SU-DHL-6 (cell line): Measurements from ENCODE around the gene KIF1A.

ENCODE experiments used
- H2AFZ ChIP-seq: fragments of 200-600 bp; sonication (generic); 2 replicates; pipeline ENCODE4 v1.6.1; 2014; ENCODE audit warnings: low read depth, mild to moderate bottlenecking, moderate library complexity, mixed read lengths, antibody characterized with exemption, low read length; ENCODE audit not compliant: severe bottlenecking
- H3F3A ChIP-seq: fragments of 200-600 bp; shearing (Covaris generic); 2 replicates; pipeline ENCODE4 v1.6.0; 2016; ENCODE audit warnings: antibody characterized with exemption, mild to moderate bottlenecking; ENCODE audit not compliant: insufficient read depth
- H3K27ac ChIP-seq: fragments of 200-600 bp; sonication (generic); 2 replicates; pipeline ENCODE4 v1.5.1; 2016; ENCODE audit warnings: low read depth, mild to moderate bottlenecking, low read length, moderate library complexity, mixed read lengths
- H3K27me3 ChIP-seq: fragments of 200-600 bp; sonication (generic), shearing (Covaris generic); 2 replicates; pipeline ENCODE4 v1.6.0; 2014; ENCODE audit warnings: mild to moderate bottlenecking, low read length
- H3K36me3 ChIP-seq: fragments of 200-600 bp; sonication (generic); 2 replicates; pipeline ENCODE4 v1.6.1; 2014; ENCODE audit warnings: mild to moderate bottlenecking, low read length, mixed read lengths
- H3K4me2 ChIP-seq: fragments of 300-600, 200-600 bp; shearing (Covaris generic), sonication (generic); 2 replicates; pipeline ENCODE4 v1.6.0; 2014; ENCODE audit warnings: low read length, low read depth, mild to moderate bottlenecking; ENCODE audit not compliant: poor library complexity, severe bottlenecking
- H3K4me3 ChIP-seq: fragments of 200-600 bp; sonication (generic); 2 replicates; pipeline ENCODE4 v1.5.1; 2014; ENCODE audit warnings: antibody characterized with exemption, low read length, mild to moderate bottlenecking, mixed read lengths; ENCODE audit not compliant: insufficient read depth, poor library complexity, severe bottlenecking
- H3K79me2 ChIP-seq: fragments of 200-600 bp; sonication (generic); 2 replicates; pipeline ENCODE4 v1.6.1; 2014; ENCODE audit warnings: mild to moderate bottlenecking, low read length, moderate library complexity; ENCODE audit not compliant: insufficient read depth
- H3K9ac ChIP-seq: fragments of 200-600 bp; sonication (generic); 2 replicates; pipeline ENCODE4 v1.7.0; 2014; ENCODE audit warnings: mild to moderate bottlenecking, low read length
- H3K9me2 ChIP-seq: fragments of 200-600 bp; sonication (generic); replicated peaks from 2 replicates; pipeline ENCODE4 v1.6.1; 2014; ENCODE audit warnings: low read length; ENCODE audit not compliant: insufficient read depth
- H3K9me3 ChIP-seq: fragments of 200-600 bp; sonication (generic); 2 replicates; pipeline ENCODE4 v1.6.1; 2014; ENCODE audit warnings: low read length, mixed read lengths; ENCODE audit not compliant: insufficient read depth
- H4K20me1 ChIP-seq: fragments of 200-600 bp; sonication (generic); 2 replicates; pipeline ENCODE4 v1.6.1; 2014; ENCODE audit warnings: low read depth, mild to moderate bottlenecking, antibody characterized with exemption, low read length, moderate library complexity, mixed read lengths
- EZH2phosphoT487 ChIP-seq: fragments of 200-600 bp; sonication (generic), shearing (Covaris generic); conservative IDR thresholded peaks from 2 replicates; pipeline ENCODE4 v1.6.1; 2018; ENCODE audit warnings: mild to moderate bottlenecking, antibody characterized with exemption, low read length, moderate library complexity, mixed read lengths
- TF ChIP-seq, protein P1 (sequence below): fragments of 200-600 bp; sonication (generic); IDR thresholded peaks from one replicate; pipeline ENCODE4 v1.5.1; 2017; ENCODE audit warnings: antibody characterized with exemption, mild to moderate bottlenecking, low read length, moderate library complexity; ENCODE audit not compliant: insufficient read depth, poor library complexity, severe bottlenecking

KIF1A gene

DNA sequence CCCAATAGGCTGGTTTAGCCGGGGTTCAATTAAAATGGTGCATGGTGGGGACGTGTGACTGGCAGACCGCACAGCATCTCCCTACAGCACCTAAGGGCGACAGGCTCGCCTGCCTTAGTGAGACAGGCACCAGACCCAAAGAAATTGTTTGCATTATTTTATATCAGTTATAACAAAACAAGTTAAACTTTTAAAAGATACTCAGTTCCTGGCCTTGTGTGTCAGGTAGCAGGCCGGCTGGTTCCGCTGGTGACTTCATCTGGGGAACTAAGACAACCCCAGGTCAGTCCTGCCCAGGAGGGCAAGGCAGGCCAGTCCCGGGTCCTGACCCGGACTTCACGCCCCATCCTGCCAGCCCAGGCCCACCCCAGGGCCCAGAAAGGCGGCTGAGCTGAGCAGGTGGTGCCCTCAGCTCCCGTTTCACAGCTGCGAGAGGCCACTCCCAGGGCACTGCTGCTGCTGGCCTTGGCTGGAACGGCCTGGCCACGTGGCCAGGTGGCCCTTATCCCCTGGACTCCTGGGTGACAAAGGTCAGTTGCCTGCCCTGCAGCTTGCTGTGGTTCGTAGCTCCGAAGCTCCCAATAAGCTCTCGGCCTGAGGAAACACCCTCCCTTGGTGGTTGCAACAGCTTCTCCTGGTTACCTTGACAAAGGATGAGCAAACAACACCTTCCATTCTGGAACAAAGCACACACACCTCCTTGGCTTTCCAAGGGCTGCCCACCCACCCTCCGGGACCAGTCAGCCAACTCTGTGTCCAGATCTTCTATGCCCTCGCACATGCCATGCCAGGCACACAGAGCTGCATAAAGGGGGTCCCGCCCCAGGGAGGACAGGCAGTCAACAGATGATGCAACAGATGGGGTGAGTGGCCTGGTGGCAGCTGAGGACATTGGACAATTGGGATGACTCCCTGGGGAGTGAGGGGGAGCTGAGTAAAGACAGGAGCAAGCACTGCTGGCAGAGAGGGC, 37.3 kb upstream of the KIF1A start:
- no peak for TF ChIP-seq EZH2phosphoT487
- TF ChIP-seq, protein P1, sequence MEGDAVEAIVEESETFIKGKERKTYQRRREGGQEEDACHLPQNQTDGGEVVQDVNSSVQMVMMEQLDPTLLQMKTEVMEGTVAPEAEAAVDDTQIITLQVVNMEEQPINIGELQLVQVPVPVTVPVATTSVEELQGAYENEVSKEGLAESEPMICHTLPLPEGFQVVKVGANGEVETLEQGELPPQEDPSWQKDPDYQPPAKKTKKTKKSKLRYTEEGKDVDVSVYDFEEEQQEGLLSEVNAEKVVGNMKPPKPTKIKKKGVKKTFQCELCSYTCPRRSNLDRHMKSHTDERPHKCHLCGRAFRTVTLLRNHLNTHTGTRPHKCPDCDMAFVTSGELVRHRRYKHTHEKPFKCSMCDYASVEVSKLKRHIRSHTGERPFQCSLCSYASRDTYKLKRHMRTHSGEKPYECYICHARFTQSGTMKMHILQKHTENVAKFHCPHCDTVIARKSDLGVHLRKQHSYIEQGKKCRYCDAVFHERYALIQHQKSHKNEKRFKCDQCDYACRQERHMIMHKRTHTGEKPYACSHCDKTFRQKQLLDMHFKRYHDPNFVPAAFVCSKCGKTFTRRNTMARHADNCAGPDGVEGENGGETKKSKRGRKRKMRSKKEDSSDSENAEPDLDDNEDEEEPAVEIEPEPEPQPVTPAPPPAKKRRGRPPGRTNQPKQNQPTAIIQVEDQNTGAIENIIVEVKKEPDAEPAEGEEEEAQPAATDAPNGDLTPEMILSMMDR, result no peak
- no peak overlapping the region for H3K4me3 ChIP-seq
- no peak overlapping the region for H3K4me2 ChIP-seq
- H3K27me3 ChIP-seq, result no peaks in the 10 kb centered on the region
- H3F3A ChIP-seq, result no peaks in the 10 kb centered on the region
- no peaks in the 10 kb centered on the region for H3K79me2 ChIP-seq
- H3K27ac ChIP-seq, result no peak overlapping the region
- H3K36me3 ChIP-seq, result no peaks in the 10 kb centered on the region
- no peak overlapping the region for H2AFZ ChIP-seq
- H4K20me1 ChIP-seq, result no peaks in the 10 kb centered on the region
- no peaks in the 10 kb centered on the region for H3K9me2 ChIP-seq
- H3K9me3 ChIP-seq, result 0 out of 2 replicates have a peak, but pooled peaks cover 6% of the 10 kb centered on the region
- H3K9ac ChIP-seq, result no peak overlapping the region

DNA sequence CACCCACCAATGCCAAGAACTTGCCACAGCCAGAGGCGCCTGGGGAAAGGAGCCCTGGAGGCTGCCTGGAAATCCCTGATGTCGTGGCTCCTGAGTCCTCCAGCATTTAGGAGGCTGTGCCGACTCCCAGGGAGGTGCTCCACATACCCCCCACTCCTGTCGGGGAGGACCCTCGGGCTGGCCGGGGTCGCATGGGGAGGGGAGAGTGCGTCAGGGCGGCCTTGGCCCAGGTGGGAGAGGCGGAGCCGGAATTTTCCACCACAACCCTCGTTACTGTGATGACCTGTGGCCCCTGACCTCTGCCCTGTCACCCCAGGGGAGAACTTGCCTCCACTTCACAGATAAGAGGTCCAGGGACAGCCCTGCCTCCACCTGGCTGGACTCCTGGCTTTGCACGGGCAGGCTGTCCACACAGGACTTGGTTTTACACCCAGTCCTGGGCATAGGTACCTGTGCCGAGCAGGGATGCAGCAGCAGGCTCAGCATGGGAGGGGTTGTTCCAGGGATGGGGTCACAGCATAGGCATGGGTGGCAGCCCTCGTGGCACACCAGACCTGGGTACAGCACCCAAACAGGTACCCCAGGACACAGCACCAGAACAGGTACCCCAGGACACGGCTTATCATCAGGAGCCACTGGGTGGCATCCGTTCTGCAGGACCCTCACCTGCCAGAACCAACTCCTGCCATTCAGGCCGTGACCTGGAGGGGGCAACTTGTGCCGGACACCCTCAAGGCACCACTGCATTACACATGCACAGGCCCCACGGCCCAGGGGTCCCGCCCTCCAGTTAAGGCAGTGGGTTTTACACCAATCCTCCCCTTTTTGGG, 36.3 kb upstream of the KIF1A start:
- Histone ChIP-seq H3K9me3 (0 out of 2 replicates have a peak, but pooled peaks cover 6% of the 10 kb centered on the region), H3K9ac (no peak overlapping the region)

DNA sequence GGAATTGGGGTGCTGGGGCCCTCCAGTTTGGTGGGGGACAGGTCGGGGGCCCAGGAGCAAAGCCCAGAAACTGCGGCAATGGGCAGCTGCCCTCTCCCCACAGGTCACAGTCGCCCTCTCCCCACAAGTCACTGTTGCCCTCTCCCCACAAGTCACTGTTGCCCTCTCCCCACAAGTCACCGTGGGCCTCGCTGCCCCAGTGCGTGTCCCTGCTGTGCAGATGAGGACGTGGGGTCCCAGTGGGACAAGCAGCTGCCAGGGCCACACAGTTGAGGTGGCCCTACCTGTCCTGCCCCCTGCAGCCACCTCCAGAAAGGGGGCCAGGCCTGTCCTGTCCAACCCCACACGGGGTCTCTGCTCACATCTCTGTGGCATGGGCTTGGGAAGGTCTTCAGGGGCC, 35.7 kb upstream of the KIF1A start:
- Histone ChIP-seq H3K9me3 (0 out of 2 replicates have a peak, but pooled peaks cover 6% of the 10 kb centered on the region), H3K9ac (no peak overlapping the region), H3K36me3 (no peaks in the 10 kb centered on the region), H3F3A (no peaks in the 10 kb centered on the region), H4K20me1 (no peaks in the 10 kb centered on the region), H2AFZ (no peak overlapping the region), H3K27ac (no peak overlapping the region), H3K79me2 (no peaks in the 10 kb centered on the region), H3K9me2 (no peaks in the 10 kb centered on the region), H3K27me3 (no peaks in the 10 kb centered on the region), H3K4me3 (no peak overlapping the region), H3K4me2 (no peak overlapping the region)
- TF ChIP-seq, protein P1, result no peak
- TF ChIP-seq EZH2phosphoT487, result no peak

More for the DNA sequence above, 36.3 kb upstream of the KIF1A start:
- H3K9me2 ChIP-seq, result no peaks in the 10 kb centered on the region
- no peaks in the 10 kb centered on the region for H4K20me1 ChIP-seq
- H3F3A ChIP-seq, result no peaks in the 10 kb centered on the region
- TF ChIP-seq, protein P1, result peak; percentile 28
- TF ChIP-seq EZH2phosphoT487, result no peak
- H3K27ac ChIP-seq, result no peak overlapping the region
- no peaks in the 10 kb centered on the region for H3K36me3 ChIP-seq
- H3K79me2 ChIP-seq, result no peaks in the 10 kb centered on the region
- H3K4me3 ChIP-seq, result no peak overlapping the region
- no peaks in the 10 kb centered on the region for H3K27me3 ChIP-seq
- H2AFZ ChIP-seq, result no peak overlapping the region
- no peak overlapping the region for H3K4me2 ChIP-seq
